ENCODE data around the gene GRAMD2A.

GRCh38 chr15:72146934-72147333, 50.7 kb downstream of the GRAMD2A start:
- TF ChIP-seq EZH2phosphoT487 (IDR thresholded peaks at IDR 0.05; ENCODE audit: unreplicated experiment): no peak
- TF ChIP-seq, protein P1, sequence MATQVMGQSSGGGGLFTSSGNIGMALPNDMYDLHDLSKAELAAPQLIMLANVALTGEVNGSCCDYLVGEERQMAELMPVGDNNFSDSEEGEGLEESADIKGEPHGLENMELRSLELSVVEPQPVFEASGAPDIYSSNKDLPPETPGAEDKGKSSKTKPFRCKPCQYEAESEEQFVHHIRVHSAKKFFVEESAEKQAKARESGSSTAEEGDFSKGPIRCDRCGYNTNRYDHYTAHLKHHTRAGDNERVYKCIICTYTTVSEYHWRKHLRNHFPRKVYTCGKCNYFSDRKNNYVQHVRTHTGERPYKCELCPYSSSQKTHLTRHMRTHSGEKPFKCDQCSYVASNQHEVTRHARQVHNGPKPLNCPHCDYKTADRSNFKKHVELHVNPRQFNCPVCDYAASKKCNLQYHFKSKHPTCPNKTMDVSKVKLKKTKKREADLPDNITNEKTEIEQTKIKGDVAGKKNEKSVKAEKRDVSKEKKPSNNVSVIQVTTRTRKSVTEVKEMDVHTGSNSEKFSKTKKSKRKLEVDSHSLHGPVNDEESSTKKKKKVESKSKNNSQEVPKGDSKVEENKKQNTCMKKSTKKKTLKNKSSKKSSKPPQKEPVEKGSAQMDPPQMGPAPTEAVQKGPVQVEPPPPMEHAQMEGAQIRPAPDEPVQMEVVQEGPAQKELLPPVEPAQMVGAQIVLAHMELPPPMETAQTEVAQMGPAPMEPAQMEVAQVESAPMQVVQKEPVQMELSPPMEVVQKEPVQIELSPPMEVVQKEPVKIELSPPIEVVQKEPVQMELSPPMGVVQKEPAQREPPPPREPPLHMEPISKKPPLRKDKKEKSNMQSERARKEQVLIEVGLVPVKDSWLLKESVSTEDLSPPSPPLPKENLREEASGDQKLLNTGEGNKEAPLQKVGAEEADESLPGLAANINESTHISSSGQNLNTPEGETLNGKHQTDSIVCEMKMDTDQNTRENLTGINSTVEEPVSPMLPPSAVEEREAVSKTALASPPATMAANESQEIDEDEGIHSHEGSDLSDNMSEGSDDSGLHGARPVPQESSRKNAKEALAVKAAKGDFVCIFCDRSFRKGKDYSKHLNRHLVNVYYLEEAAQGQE (IDR thresholded peaks at IDR 0.05; ENCODE audit: unreplicated experiment): no peak
- TF ChIP-seq, protein P2, sequence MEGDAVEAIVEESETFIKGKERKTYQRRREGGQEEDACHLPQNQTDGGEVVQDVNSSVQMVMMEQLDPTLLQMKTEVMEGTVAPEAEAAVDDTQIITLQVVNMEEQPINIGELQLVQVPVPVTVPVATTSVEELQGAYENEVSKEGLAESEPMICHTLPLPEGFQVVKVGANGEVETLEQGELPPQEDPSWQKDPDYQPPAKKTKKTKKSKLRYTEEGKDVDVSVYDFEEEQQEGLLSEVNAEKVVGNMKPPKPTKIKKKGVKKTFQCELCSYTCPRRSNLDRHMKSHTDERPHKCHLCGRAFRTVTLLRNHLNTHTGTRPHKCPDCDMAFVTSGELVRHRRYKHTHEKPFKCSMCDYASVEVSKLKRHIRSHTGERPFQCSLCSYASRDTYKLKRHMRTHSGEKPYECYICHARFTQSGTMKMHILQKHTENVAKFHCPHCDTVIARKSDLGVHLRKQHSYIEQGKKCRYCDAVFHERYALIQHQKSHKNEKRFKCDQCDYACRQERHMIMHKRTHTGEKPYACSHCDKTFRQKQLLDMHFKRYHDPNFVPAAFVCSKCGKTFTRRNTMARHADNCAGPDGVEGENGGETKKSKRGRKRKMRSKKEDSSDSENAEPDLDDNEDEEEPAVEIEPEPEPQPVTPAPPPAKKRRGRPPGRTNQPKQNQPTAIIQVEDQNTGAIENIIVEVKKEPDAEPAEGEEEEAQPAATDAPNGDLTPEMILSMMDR (conservative IDR thresholded peaks at IDR 0.05; ENCODE audit: low read depth in 2 of 2): no peak
- no peak for TF ChIP-seq POLR2AphosphoS5 (IDR thresholded peaks at IDR 0.05; ENCODE audit: low read depth)
- TF ChIP-seq JUNB (IDR thresholded peaks at IDR 0.05; ENCODE audit: unreplicated experiment): no peak
- TF ChIP-seq, protein P3, sequence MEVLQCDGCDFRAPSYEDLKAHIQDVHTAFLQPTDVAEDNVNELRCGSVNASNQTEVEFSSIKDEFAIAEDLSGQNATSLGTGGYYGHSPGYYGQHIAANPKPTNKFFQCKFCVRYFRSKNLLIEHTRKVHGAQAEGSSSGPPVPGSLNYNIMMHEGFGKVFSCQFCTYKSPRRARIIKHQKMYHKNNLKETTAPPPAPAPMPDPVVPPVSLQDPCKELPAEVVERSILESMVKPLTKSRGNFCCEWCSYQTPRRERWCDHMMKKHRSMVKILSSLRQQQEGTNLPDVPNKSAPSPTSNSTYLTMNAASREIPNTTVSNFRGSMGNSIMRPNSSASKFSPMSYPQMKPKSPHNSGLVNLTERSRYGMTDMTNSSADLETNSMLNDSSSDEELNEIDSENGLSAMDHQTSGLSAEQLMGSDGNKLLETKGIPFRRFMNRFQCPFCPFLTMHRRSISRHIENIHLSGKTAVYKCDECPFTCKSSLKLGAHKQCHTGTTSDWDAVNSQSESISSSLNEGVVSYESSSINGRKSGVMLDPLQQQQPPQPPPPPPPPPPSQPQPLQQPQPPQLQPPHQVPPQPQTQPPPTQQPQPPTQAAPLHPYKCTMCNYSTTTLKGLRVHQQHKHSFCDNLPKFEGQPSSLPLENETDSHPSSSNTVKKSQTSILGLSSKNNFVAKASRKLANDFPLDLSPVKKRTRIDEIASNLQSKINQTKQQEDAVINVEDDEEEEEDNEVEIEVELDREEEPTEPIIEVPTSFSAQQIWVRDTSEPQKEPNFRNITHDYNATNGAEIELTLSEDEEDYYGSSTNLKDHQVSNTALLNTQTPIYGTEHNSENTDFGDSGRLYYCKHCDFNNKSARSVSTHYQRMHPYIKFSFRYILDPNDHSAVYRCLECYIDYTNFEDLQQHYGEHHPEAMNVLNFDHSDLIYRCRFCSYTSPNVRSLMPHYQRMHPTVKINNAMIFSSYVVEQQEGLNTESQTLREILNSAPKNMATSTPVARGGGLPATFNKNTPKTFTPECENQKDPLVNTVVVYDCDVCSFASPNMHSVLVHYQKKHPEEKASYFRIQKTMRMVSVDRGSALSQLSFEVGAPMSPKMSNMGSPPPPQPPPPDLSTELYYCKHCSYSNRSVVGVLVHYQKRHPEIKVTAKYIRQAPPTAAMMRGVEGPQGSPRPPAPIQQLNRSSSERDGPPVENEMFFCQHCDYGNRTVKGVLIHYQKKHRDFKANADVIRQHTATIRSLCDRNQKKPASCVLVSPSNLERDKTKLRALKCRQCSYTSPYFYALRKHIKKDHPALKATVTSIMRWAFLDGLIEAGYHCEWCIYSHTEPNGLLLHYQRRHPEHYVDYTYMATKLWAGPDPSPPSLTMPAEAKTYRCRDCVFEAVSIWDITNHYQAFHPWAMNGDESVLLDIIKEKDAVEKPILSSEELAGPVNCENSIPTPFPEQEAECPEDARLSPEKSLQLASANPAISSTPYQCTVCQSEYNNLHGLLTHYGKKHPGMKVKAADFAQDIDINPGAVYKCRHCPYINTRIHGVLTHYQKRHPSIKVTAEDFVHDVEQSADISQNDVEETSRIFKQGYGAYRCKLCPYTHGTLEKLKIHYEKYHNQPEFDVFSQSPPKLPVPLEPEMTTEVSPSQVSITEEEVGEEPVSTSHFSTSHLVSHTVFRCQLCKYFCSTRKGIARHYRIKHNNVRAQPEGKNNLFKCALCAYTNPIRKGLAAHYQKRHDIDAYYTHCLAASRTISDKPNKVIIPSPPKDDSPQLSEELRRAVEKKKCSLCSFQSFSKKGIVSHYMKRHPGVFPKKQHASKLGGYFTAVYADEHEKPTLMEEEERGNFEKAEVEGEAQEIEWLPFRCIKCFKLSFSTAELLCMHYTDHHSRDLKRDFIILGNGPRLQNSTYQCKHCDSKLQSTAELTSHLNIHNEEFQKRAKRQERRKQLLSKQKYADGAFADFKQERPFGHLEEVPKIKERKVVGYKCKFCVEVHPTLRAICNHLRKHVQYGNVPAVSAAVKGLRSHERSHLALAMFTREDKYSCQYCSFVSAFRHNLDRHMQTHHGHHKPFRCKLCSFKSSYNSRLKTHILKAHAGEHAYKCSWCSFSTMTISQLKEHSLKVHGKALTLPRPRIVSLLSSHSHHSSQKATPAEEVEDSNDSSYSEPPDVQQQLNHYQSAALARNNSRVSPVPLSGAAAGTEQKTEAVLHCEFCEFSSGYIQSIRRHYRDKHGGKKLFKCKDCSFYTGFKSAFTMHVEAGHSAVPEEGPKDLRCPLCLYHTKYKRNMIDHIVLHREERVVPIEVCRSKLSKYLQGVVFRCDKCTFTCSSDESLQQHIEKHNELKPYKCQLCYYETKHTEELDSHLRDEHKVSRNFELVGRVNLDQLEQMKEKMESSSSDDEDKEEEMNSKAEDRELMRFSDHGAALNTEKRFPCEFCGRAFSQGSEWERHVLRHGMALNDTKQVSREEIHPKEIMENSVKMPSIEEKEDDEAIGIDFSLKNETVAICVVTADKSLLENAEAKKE (CRISPR knock-in tag; IDR thresholded peaks at IDR 0.05): no peak
- no peak for TF ChIP-seq EZH2 (IDR thresholded peaks at IDR 0.05; ENCODE audit: low read depth, unreplicated experiment)
- no peak for TF ChIP-seq ZNF114 (CRISPR knock-in tag; IDR thresholded peaks at IDR 0.05)
- TF ChIP-seq ZNF331 (CRISPR knock-in tag; IDR thresholded peaks at IDR 0.05; ENCODE audit: low read depth): no peak
- TF ChIP-seq STAT1 (IDR thresholded peaks at IDR 0.05; ENCODE audit: unreplicated experiment): no peak
- TF ChIP-seq CREB1 (CRISPR knock-in tag; IDR thresholded peaks at IDR 0.05; ENCODE audit: low read depth): no peak
- TF ChIP-seq NANOG (IDR thresholded peaks at IDR 0.05; ENCODE audit: borderline replicate concordance): no peak

Data from GM23338 (cell line).